GM18909 (cell line): ENCODE measurements around the gene CTDSPL.

Experiments used
- ATAC-seq: cut with Tn5 transposase; IDR thresholded peaks from one replicate; pipeline ENCODE4 v1.9.1; 2021; ENCODE audit warnings: mild to moderate bottlenecking; ENCODE audit not compliant: unreplicated experiment, poor library complexity

Gene CTDSPL

GRCh38 chr3:37938011-37938410 is 76.3 kb downstream of the CTDSPL start:
- no peak for ATAC-seq

GRCh38 chr3:37940242-37940908 is 78.7 kb downstream of the CTDSPL start:
- ATAC-seq, result no peak

GRCh38 chr3:37941608-37942508 is 80.2 kb downstream of the CTDSPL start:
- no peak for ATAC-seq

- no peak for ATAC-seq
These were observed 81.0 kb downstream of the CTDSPL start for GRCh38 chr3:37942646-37943045.

GRCh38 chr3:37943126-37943525 is 81.4 kb downstream of the CTDSPL start:
- no peak for ATAC-seq

GRCh38 chr3:37943631-37944314 is 82.1 kb downstream of the CTDSPL start:
- no peak for ATAC-seq

- ATAC-seq, result no peak
These were observed 82.7 kb downstream of the CTDSPL start for GRCh38 chr3:37944391-37944842.

- no peak for ATAC-seq
These were observed 83.6 kb downstream of the CTDSPL start for GRCh38 chr3:37945156-37945806.

GRCh38 chr3:37945807-37946530 is 84.3 kb downstream of the CTDSPL start:
- ATAC-seq, result no peak

- no peak for ATAC-seq
These were observed 84.8 kb downstream of the CTDSPL start for GRCh38 chr3:37946531-37946889.

- ATAC-seq, result no peak
These were observed 88.2 kb downstream of the CTDSPL start for GRCh38 chr3:37949866-37950265.

GRCh38 chr3:37952564-37952963 is 90.9 kb downstream of the CTDSPL start:
- no peak for ATAC-seq

- ATAC-seq, result no peak
These were observed 91.5 kb downstream of the CTDSPL start for GRCh38 chr3:37953226-37953625.

GRCh38 chr3:37953707-37954394 is 92.2 kb downstream of the CTDSPL start:
- ATAC-seq, result no peak

GRCh38 chr3:37954881-37955280 is 93.2 kb downstream of the CTDSPL start:
- no peak for ATAC-seq

GRCh38 chr3:37955918-37956707 is 94.4 kb downstream of the CTDSPL start:
- no peak for ATAC-seq

- no peak for ATAC-seq
These were observed 95.3 kb downstream of the CTDSPL start for GRCh38 chr3:37956723-37957538.

GRCh38 chr3:37957539-37957936 is 95.9 kb downstream of the CTDSPL start:
- ATAC-seq, result no peak
